Stomach (tissue), 9 donors: ENCODE measurements around the gene ERAS. TPM values are rescaled to one million over a fixed set of nuclear protein-coding genes. Genes with fewer than 3 reads are reported as not detected.

Experiments used
- DNase-seq, 2 donors: peaks; one replicate each; pipeline versions ENCODE4 v3.0.0 to v3.0.0-alpha.2; 2013 to 2019
- H3K27ac ChIP-seq, 5 donors: fragments of 200-600 bp in 4 of 5; sonication (generic) in 4 of 5; one replicate each; pipeline ENCODE4 v1.5.1; 2013 to 2019; ENCODE audit warnings: mild to moderate bottlenecking in 1 of 5, moderate library complexity in 1 of 5
- H3K27me3 ChIP-seq, 3 donors: fragments of 200-600 bp; sonication (generic); one replicate each; pipeline ENCODE4 v1.5.1; 2017 to 2019; ENCODE audit warnings: mixed run types in 1 of 3
- H3K36me3 ChIP-seq, 4 donors: fragments of 200-600 bp; sonication (generic); 1 replicate in 3 of 4; 2 replicates in 1 of 4; pipeline ENCODE4 v1.5.1; 2016 to 2019
- H3K4me1 ChIP-seq, 4 donors: fragments of 200-600 bp; sonication (generic); one replicate each; pipeline ENCODE4 v1.5.1; 2016 to 2019
- H3K4me3 ChIP-seq, 4 donors: fragments of 200-600 bp; sonication (generic) in 3 of 4; one replicate each; pipeline ENCODE4 v1.5.1; 2016 to 2019; ENCODE audit warnings: mild to moderate bottlenecking in 1 of 4
- H3K9me3 ChIP-seq, 4 donors: fragments of 200-600 bp; sonication (generic); one replicate each; pipeline ENCODE4 v1.5.1; 2016 to 2019
- EP300 ChIP-seq: sonication (generic); formaldehyde crosslinking; IDR thresholded peaks from one replicate; pipeline ENCODE4 v1.6.1; 2017; ENCODE audit warnings: antibody characterized with exemption
- POLR2A ChIP-seq, 4 donors: fragments of 450-650 bp; IDR thresholded peaks; one replicate each; pipeline ENCODE4 v1.6.1; 2016; ENCODE audit warnings: antibody characterized with exemption in 4 of 4, control low read depth in 2 of 4, mild to moderate bottlenecking in 1 of 4, moderate library complexity in 1 of 4
- POLR2AphosphoS5 ChIP-seq, 3 donors: sonication (generic); formaldehyde crosslinking; IDR thresholded peaks; one replicate each; pipeline ENCODE4 v1.6.1; 2016; ENCODE audit warnings: antibody characterized with exemption in 3 of 3
- WGBS, 5 donors: extraction: QIAGEN DNeasy Blood & Tissue Kit in 3 of 5; methylation state at CpG; one replicate each; pipeline versions ENCODE4 v1.1.5 to v1.1.7; 2013 to 2018; 5-methylcytosine and 5-hydroxymethylcytosine counted together
- intact Hi-C: fragments of 100-400 bp; cut with DNase I; formaldehyde crosslinking; loops from one replicate; pipeline ENCODE4 v1.15.1; 2023; ENCODE audit warnings: low total_unique reads
- polyA plus RNA-seq, 3 donors: library from polyadenylated mRNA; stranded (reverse); fragments of 200-250 nt; gene quantifications; one replicate each; pipeline ENCODE4 v1.2.3, GENCODE V29; 2013
- total RNA-seq, 5 donors: library from RNA; depleted of rRNA; stranded (reverse); fragments of >200 nt; gene quantifications; one replicate each; pipeline versions ENCODE4 v1.1.0 to v1.2.3, GENCODE V29; 2014 to 2016
- TF ChIP-seq, protein P1 (sequence below), 7 experiments: fragments of 450-650 bp in 4 of 7; fragments of 200-600 bp in 3 of 7; sonication (generic) in 3 of 7; IDR thresholded peaks; one replicate each; pipeline ENCODE4 v1.5.1; 2016 to 2019; ENCODE audit warnings: antibody characterized with exemption in 7 of 7, control low read depth in 2 of 7, mild to moderate bottlenecking in 1 of 7
- donor health status: healthy with polysubstance abuse.
- donor health status: Bipolar disorder and iron deficiency.
- donor health status: healthy.

ERAS gene
- total and polyA plus RNA-seq, 8 donors, result not detected

DNA sequence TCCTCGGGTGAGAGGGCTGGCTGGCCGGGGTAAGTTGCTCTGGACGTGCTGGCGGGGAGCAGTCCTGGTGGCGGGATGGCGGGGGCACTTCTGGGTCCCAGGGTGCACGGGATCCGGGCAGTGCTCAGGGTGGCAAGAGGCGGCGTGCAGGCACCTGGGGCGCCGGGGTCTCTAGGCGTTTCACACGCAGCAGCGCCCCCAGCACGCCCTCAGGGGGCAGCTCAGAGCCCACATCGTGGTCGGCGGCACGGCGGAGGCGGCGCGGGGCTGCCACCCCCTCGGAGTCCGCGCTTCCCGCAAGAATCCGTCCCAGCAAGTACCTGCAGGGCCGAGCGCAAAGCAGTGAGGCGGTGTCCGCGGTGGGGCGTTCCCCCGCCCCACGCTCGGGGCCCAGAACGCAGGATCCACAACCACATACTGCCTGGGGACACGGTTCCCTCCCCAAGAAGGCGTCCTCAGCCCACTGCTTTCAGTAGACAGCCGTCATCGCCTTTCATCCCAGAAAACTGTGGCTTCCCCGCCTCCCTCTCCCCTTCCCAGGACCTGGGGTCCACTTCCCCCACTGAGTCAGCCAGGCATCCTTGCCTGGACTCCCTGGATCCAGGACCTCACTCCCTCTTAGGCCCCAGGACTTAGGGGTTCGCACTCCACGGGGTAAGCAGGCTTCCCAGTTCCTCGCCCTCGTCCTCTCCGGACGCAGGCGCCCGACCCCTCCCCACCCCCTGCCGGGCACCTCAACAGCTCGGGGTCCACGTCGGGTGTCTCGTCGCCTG is 5.0 kb downstream of the ERAS start:
- WGBS, 5 donors, result 15 to 45% (median 31%) methylated on average over 12 to 58 of the region's 58 CpGs
- H3K9me3 ChIP-seq, result peaks cover 0 to 26% (median 7%) of the 10 kb centered on the region in 4 donors
- peaks cover 6 to 70% (median 64%) of the 10 kb centered on the region in 3 donors for H3K27me3 ChIP-seq
- peak overlapping the region in 1 of 4 donors; percentile 22 for H3K4me3 ChIP-seq
- peaks cover 0 to 18% (median 6%) of the 10 kb centered on the region in 4 donors for H3K4me1 ChIP-seq
- TF ChIP-seq POLR2A (IDR thresholded peaks at IDR 0.05) (no peak), EP300 (no peak), POLR2AphosphoS5 (IDR thresholded peaks at IDR 0.05) (no peak)
- TF ChIP-seq, protein P1, sequence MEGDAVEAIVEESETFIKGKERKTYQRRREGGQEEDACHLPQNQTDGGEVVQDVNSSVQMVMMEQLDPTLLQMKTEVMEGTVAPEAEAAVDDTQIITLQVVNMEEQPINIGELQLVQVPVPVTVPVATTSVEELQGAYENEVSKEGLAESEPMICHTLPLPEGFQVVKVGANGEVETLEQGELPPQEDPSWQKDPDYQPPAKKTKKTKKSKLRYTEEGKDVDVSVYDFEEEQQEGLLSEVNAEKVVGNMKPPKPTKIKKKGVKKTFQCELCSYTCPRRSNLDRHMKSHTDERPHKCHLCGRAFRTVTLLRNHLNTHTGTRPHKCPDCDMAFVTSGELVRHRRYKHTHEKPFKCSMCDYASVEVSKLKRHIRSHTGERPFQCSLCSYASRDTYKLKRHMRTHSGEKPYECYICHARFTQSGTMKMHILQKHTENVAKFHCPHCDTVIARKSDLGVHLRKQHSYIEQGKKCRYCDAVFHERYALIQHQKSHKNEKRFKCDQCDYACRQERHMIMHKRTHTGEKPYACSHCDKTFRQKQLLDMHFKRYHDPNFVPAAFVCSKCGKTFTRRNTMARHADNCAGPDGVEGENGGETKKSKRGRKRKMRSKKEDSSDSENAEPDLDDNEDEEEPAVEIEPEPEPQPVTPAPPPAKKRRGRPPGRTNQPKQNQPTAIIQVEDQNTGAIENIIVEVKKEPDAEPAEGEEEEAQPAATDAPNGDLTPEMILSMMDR (IDR thresholded peaks at IDR 0.05), result no peak
- H3K27ac ChIP-seq, result no peak overlapping the region
- peaks cover 0 to 4% (median 0%) of the 10 kb centered on the region in 4 donors for H3K36me3 ChIP-seq
- DNase-seq, result no peak
- intact Hi-C loops, result no loop called here

GRCh38 chrX:48831909-48832291 is 5.6 kb downstream of the ERAS start:
- H3K4me1 ChIP-seq, result peaks cover 0 to 18% (median 6%) of the 10 kb centered on the region in 4 donors
- 2 to 40% (median 17%) methylated on average over 32 to 52 of the region's 57 CpGs; no CpG with 5 or more reads in 1 of the 5 donors for WGBS, 5 donors
- peaks cover 6 to 64% (median 61%) of the 10 kb centered on the region in 3 donors for H3K27me3 ChIP-seq
- peak in 1 of 2 donors; percentile 39 for DNase-seq
- peak overlapping the region in 1 of 4 donors; percentile 22 for H3K4me3 ChIP-seq
- H3K27ac ChIP-seq, result no peak overlapping the region
- intact Hi-C loops, result no loop called here
- peaks cover 0 to 20% (median 4%) of the 10 kb centered on the region in 4 donors for H3K9me3 ChIP-seq
- no peak for TF ChIP-seq POLR2AphosphoS5 (IDR thresholded peaks at IDR 0.05)
- no peak for TF ChIP-seq EP300
- TF ChIP-seq POLR2A (IDR thresholded peaks at IDR 0.05), result no peak
- H3K36me3 ChIP-seq, result no peaks in the 10 kb centered on the region

GRCh38 chrX:48833542-48834138 is 7.3 kb downstream of the ERAS start:
- Histone ChIP-seq H3K4me1 (peaks cover 0 to 18% (median 6%) of the 10 kb centered on the region in 4 donors), H3K27ac (no peak overlapping the region), H3K27me3 (peaks cover 6 to 57% (median 56%) of the 10 kb centered on the region in 3 donors), H3K9me3 (peaks cover 0 to 14% (median 0%) of the 10 kb centered on the region in 4 donors), H3K4me3 (no peak overlapping the region), H3K36me3 (no peaks in the 10 kb centered on the region)
- TF ChIP-seq, protein P1 (IDR thresholded peaks at IDR 0.05), result no peak
- TF ChIP-seq EP300 (no peak), POLR2A (IDR thresholded peaks at IDR 0.05) (no peak), POLR2AphosphoS5 (IDR thresholded peaks at IDR 0.05) (no peak)
- 32 to 52% (median 48%) methylated on average over 9 of the region's 9 CpGs for WGBS, 5 donors
- intact Hi-C loops, result no loop called here
- DNase-seq, result no peak

- H3K4me3 ChIP-seq, result no peak overlapping the region
- TF ChIP-seq EP300 (no peak), POLR2A (IDR thresholded peaks at IDR 0.05) (no peak), POLR2AphosphoS5 (IDR thresholded peaks at IDR 0.05) (no peak)
- TF ChIP-seq, protein P1 (IDR thresholded peaks at IDR 0.05), result no peak
- H3K9me3 ChIP-seq, result peaks cover 0 to 14% (median 0%) of the 10 kb centered on the region in 4 donors
- H3K4me1 ChIP-seq, result peaks cover 0 to 18% (median 6%) of the 10 kb centered on the region in 4 donors
- no peaks in the 10 kb centered on the region for H3K36me3 ChIP-seq
- peaks cover 6 to 57% (median 51%) of the 10 kb centered on the region in 3 donors for H3K27me3 ChIP-seq
- intact Hi-C loops, result no loop called here
- no peak overlapping the region for H3K27ac ChIP-seq
- no peak for DNase-seq
- 6 to 43% (median 19%) methylated on average over 5 to 7 of the region's 7 CpGs for WGBS, 5 donors
Measured at GRCh38 chrX:48834383-48834709, 8.0 kb downstream of the ERAS start.
